GM10847 (cell line): Measurements from ENCODE around the gene RMDN3.

Source experiments
- POLR2A ChIP-seq: IDR thresholded peaks from 2 replicates; pipeline ENCODE4 v1.6.1; 2011; ENCODE audit not compliant: insufficient read length; ENCODE audit errors: extremely low read depth

The RMDN3 gene

GRCh38 chr15:40764629-40765103 lies 9.6 kb upstream of the RMDN3 start:
- no peak for TF ChIP-seq POLR2A

- no peak for TF ChIP-seq POLR2A
These were observed 9.0 kb upstream of the RMDN3 start, which contains the start of gene GCHFR for GRCh38 chr15:40763801-40764628. GCHFR (plus strand) TSS chr15:40764068; CDS start chr15:40764181, 113 bp downstream.

GRCh38 chr15:40762919-40763800 lies 8.1 kb upstream of the RMDN3 start:
- TF ChIP-seq POLR2A = no peak

GRCh38 chr15:40759961-40760360 lies 4.9 kb upstream of the RMDN3 start:
- no peak for TF ChIP-seq POLR2A

- no peak for TF ChIP-seq POLR2A
These were observed 1.9 kb upstream of the RMDN3 start for GRCh38 chr15:40756938-40757337.

- no peak for TF ChIP-seq POLR2A
These were observed 756 bp upstream of the RMDN3 start for GRCh38 chr15:40755812-40756208.

GRCh38 chr15:40754574-40754882 lies 526 bp downstream of the RMDN3 start:
- TF ChIP-seq POLR2A = no peak

GRCh38 chr15:40751745-40752144 lies 3.3 kb downstream of the RMDN3 start:
- TF ChIP-seq POLR2A = no peak

GRCh38 chr15:40750885-40751284 lies 4.2 kb downstream of the RMDN3 start:
- TF ChIP-seq POLR2A = no peak

- TF ChIP-seq POLR2A = no peak
These were observed 5.9 kb downstream of the RMDN3 start for GRCh38 chr15:40749151-40749630.

GRCh38 chr15:40747685-40748631 lies 7.1 kb downstream of the RMDN3 start:
- TF ChIP-seq POLR2A = no peak

GRCh38 chr15:40746916-40747418 lies 8.1 kb downstream of the RMDN3 start:
- TF ChIP-seq POLR2A = no peak

- TF ChIP-seq POLR2A = no peak
These were observed 10.3 kb downstream of the RMDN3 start for GRCh38 chr15:40744815-40745152.

GRCh38 chr15:40743921-40744814 lies 10.9 kb downstream of the RMDN3 start:
- TF ChIP-seq POLR2A = no peak
